ENCODE data around the gene TMEM229B.

DNA sequence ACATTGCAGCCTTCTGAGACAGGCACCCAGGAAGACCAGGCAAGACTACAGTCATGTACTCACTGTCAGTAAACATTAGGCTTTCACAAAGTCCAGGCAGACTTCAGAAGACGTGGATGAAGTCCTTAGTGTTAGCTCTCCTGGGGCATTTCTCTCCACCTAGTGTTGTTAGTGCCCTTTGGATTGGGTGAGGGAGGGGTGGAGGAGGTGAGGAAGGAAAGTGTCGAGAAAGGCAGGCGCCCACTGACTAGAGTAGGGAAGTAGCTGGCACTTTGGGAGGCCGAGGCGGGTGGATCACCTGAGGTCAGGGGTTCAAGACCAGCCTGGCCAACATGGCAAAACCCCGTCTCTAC is 20.2 kb downstream of the TMEM229B start:
- TF ChIP-seq RCOR1 (IDR thresholded peaks at IDR 0.05; ENCODE audit: low read length) (no peak), GATA2 (CRISPR knock-in tag; IDR thresholded peaks at IDR 0.05) (no peak)
- TF ChIP-seq, protein P1, sequence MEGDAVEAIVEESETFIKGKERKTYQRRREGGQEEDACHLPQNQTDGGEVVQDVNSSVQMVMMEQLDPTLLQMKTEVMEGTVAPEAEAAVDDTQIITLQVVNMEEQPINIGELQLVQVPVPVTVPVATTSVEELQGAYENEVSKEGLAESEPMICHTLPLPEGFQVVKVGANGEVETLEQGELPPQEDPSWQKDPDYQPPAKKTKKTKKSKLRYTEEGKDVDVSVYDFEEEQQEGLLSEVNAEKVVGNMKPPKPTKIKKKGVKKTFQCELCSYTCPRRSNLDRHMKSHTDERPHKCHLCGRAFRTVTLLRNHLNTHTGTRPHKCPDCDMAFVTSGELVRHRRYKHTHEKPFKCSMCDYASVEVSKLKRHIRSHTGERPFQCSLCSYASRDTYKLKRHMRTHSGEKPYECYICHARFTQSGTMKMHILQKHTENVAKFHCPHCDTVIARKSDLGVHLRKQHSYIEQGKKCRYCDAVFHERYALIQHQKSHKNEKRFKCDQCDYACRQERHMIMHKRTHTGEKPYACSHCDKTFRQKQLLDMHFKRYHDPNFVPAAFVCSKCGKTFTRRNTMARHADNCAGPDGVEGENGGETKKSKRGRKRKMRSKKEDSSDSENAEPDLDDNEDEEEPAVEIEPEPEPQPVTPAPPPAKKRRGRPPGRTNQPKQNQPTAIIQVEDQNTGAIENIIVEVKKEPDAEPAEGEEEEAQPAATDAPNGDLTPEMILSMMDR (IDR thresholded peaks at IDR 0.05) = no peak
- TF ChIP-seq, protein P2, sequence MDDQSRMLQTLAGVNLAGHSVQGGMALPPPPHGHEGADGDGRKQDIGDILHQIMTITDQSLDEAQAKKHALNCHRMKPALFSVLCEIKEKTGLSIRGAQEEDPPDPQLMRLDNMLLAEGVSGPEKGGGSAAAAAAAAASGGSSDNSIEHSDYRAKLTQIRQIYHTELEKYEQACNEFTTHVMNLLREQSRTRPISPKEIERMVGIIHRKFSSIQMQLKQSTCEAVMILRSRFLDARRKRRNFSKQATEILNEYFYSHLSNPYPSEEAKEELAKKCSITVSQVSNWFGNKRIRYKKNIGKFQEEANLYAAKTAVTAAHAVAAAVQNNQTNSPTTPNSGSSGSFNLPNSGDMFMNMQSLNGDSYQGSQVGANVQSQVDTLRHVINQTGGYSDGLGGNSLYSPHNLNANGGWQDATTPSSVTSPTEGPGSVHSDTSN (IDR thresholded peaks at IDR 0.05) = no peak

Data from SK-N-SH (cell line).